CD4-positive, alpha-beta T cell treated with Interferon gamma for 1 hour (primary cell): ENCODE data around the gene TIFAB.
"Not testable (repeated sequence)": the region's sequence is repeated elsewhere in the genome, so short reads cannot be mapped to it uniquely, and the experiment has no call there.

ENCODE experiments used
- DNase-seq: peaks from one replicate; pipeline ENCODE4 v3.0.0-alpha.2; 2020

Gene TIFAB, protein sequence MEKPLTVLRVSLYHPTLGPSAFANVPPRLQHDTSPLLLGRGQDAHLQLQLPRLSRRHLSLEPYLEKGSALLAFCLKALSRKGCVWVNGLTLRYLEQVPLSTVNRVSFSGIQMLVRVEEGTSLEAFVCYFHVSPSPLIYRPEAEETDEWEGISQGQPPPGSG

DNA sequence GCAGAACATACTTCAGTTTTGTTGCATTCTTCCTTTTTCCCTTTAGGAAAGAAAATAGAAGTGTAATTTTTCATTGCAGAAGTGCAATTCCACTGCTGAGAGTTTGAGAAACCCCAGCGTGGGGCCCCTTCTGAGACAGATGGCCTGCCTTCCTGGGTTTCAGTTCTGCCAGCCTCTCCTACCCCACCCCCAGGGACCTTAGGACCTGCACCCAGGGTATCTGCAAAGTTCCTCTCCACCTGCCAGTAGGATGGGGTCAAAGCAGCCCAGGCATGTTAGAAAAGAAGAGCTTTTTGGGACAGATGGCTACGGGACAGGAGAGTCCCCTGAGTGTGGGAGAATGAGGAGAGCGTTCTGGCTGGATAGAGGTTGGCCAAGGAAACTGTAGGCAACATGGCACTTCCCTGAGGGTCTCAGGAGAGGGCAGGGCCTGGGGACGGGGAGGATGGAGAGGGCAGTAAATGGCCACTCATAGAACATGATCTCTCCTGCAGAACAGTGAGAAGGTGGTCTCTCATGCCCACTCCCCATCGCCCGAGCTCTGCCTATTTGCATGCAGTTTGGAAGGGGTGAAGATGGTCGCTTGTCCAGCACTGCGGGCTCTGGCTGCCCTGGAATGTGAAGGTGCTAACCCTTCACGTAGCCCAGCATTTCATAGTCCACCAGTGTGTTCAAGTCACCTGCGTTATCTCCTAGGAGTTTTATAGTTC lies at the start of gene TIFAB:
TIFAB (minus strand) TSS at position 31 of the 710 bp plus-strand sequence. CDS start 2,412 bp downstream, outside the sequence.
- DNase-seq: no peak

DNA sequence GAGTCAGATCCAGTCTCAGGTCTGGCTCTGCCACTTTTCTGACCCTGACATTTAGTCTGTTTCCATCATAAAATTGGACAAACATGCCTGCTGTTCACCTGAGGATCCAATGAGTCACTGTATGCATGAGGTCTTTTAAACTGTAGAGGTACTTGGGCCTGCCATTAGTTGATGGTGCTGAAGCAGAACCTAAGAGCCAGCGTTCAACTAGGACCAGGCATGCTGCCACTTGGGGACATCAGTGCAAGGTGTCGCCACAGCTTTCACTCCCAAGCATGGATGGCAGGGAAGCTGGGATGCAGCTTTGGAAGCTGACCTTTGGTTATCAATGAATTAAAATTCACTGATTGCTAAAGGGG lies 46.5 kb upstream of the TIFAB start:
- DNase-seq: no peak

DNA sequence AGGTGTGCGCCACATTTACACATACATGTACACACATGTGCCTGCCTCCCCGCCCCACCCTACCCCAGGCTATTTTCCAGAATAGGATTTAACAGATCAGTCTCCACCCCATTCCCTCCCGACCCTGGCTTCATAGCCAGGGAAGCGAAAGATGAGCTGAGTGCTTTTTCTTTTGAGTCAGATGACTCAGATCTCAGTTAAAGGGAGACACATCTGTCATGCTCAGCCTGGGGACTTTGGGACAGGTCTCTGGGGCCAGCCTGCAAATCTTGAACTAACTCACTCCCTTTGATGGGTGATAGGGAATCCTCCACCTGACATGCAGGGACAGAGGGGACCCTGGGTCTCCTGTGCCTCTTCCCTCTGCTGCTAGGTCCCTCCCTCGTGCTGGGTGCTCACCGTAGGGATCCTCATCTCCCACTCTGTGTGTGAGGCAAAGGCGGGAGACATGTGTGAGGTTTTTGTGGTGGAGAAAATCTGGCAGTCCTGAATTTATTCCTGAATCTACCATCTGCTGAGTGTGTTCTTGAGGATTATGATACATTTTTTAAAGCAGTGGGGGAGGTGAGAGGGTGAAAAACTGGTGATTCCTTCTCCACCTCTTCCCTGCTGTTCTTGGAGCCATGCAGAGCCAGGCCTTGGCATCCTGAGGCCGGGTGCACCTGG lies 46.0 kb upstream of the TIFAB start:
- no peak for DNase-seq

DNA sequence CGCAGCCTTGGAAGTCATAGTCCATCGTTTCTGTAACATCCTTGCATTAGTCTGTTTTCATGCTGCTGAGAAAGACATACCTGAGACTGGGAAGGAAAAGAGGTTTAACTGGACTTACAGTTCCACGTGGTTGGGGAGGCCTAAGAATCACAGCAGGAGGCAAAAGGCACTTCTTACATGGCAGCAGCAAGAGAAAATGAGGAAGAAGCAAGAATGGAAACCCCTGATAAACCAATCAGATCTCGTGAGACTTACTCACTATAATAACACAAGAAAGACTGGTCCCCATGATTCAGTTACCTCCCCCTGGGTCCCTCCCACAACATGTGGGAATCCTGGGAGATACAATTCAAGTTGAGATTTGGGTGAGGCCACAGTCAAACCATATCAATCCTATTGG lies 43.4 kb upstream of the TIFAB start:
- not testable (repeated sequence) for DNase-seq

DNA sequence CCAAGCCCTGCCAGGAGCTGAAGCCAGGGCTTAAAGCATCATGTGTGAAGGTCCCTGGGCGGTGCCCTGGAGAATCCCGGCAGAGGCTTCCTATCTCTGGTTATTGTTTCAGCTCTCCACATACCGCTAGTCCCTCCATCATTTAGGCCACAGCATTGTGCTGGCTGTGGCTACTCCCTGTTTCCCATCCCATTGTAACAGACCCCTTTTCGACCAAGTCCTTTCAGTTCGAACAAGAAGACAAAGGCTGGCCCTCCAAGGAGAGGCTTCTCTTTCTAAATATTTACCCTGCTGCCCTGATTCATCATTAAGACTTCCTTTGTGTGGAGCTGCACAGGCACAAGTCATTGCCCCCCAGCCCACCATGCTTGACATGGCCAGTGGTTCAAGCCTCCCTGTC lies 42.0 kb upstream of the TIFAB start:
- no peak for DNase-seq

DNA sequence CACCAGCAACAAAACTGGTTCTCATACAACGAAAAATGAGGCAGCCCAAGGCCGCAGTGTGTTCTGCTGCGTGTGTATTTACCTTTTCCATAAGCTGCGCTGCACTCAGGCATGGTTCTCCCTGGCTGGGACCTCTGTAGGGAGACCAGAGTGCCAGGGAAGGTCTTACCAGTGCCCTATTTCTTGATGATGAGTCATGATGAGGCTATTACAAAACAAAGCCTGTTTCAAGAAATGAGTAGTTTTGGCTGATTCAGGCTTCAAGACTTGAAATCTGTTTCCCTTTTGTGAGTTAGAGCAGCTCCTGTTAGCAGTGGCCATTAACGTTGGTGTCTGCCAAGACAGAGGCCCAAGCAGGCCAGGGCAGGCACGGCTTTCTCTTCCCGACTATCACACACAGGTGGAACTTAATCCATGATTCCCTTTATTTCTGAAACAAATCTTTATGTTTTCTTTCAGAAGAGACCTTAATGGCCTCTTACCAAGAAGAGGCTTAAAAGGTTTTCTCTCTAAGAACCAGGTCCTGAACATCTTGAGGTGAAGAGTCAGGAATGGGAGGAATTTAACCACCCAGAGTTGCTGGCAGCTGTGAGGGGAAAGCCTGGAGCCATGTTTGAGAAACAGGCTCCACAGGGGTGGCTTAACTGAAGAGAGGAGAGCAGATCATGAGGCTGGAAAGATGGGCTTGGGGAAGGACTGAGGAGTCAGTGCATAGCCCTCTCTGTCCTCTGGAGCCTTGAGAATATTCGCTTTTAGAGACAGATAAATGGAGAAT lies 41.4 kb upstream of the TIFAB start:
- DNase-seq: no peak

DNA sequence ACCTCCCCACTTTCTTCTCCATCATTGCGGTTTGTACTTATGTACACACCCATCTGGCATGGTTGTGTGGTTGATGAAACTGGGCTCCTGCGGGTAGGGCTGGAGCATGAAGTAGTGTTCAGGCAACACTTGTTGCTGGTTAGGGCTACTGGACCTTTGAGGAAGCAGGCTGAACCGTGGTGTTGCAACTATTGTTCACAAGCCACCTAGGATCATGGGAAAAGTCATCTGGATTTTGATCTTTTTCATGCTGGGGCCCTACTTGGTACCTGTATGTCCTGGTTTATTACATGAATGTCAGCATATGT lies 40.1 kb upstream of the TIFAB start:
- no peak for DNase-seq

DNA sequence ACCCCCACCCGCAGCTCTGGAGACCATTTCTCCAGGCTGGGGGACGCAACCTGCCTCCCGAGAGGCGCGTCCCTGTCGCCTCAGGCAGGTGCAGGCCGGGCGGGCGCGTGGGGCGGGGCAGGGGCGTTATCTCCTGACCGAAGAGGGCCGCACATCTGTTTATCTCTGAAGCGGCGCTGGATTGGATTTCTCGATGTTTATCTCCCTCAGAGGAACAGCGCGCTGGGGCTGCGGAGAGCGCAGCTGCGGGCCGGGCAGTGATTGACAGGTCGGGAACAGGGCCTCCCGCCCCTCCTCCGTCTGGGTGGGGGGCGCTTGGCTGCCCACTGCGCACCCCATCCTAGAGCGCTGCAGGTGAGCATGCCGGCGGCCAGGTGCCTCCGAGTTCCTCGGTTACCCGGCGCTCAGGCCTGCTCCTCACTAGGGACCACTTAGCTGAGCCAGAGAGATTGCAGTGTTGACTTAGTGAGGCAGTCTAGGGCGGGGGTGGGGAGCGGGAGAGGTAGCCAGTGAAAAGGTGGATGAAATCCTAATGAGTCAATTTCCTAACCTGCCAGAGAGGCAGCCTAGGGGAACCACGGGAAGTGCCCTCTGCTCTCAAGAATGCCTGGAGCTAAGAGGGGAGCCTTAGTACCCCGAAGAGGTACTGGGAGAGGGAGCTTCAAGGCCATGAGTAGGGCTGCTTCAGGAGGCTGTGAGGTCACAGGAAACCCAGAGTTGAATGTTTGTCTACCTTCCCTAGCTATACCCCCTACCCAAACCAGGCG lies 39.6 kb upstream of the TIFAB start:
- DNase-seq: no peak

DNA sequence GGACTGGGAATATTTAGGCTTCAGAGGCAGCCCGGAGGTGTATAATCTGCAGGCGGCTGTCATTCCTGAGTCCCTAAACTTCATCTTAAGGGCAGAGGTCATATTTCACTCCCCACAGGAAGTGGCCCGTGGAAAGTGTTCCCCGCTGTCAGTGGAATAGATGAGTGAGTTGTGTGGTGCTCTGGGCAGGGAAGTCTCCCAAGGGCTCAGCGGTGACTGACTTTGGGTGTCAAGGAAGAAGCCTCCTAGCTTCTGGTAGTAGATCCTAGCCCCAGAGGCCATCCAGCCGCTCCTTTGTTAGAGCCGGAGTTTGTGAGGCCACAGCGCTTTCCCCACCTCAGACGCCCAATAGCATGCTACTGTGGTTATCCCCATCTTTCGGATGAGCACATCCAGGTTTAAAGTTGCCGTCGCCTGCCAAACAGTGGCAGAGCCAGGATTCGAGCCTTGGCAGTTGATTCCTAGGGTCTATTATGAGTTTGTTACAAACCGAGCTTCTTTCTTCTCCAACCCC lies 38.9 kb upstream of the TIFAB start:
- DNase-seq: no peak

DNA sequence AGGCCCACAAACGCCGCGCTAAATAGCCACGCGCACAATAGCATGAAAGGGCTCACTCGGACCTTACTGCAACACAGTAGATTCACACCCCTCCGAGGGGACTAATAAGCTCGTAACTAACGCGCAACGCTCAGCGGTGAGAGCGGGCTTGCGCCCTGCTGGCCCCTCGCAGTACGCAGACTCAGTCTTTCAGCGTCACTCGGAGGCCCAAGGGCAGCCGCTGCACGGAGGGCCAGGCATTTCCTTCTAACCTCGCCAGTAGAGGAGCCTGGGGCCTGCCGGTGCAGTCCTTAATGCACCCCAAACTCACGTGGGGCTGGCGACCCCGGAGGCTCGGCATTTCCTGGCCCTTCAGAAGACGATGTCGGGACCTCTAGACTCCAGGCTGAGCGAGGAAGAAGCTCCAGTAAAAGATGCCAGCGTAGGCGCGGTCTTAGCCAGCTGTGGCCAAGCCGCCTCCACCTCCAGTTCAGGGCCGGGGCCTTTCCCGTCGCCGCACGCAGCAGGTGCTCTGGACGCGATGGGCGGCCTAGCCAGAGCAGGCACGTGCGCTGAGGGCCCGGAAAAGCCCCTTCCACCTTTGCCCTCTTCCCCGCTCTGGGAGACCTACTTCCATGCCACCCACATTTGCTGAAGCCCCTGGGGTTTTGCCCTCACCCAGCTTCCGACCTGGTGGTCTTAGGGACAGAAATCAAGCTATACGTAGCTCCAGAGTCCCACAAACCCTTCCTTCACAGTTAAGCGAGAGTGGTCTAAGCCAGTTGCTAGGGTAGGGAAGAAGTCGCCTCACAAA lies 38.3 kb upstream of the TIFAB start:
- no peak for DNase-seq

DNA sequence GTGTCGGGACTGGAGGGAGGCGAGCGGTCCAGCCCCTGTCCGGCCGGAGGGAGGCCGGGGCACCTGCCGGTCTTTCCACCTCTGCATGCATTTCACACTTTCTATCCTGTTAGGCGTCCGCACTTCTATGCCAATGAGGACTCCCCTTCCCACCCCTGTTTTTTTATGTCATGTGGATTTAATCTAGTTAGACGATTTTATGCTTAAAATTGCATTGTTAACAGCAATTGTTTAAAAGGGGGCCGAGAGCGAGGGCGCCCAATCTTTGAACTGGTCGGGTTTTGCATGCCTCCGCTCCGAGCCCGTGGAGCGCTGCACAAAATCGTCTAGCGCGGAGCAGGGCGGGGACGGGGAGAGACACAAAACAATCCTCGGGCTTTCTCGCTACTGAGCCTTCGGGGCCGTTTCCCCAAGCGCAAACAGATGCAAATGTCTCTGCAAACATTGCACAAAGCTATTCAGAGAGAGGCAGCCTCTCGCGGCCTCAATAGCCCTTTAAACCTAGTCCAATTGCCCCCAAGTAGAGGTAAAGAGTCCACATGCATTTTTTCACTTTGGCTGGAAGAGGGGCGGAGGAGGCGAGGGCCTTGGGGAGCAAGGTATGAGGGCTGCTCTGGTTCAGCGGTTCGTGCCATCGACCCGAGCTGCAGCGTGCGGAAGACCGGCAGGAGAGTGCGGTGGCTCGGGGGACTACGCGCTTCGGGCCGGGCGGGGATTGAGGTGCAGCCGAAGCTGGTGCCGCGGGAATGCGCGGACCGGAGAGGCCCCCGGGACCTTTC lies 37.5 kb upstream of the TIFAB start:
- DNase-seq: no peak

DNA sequence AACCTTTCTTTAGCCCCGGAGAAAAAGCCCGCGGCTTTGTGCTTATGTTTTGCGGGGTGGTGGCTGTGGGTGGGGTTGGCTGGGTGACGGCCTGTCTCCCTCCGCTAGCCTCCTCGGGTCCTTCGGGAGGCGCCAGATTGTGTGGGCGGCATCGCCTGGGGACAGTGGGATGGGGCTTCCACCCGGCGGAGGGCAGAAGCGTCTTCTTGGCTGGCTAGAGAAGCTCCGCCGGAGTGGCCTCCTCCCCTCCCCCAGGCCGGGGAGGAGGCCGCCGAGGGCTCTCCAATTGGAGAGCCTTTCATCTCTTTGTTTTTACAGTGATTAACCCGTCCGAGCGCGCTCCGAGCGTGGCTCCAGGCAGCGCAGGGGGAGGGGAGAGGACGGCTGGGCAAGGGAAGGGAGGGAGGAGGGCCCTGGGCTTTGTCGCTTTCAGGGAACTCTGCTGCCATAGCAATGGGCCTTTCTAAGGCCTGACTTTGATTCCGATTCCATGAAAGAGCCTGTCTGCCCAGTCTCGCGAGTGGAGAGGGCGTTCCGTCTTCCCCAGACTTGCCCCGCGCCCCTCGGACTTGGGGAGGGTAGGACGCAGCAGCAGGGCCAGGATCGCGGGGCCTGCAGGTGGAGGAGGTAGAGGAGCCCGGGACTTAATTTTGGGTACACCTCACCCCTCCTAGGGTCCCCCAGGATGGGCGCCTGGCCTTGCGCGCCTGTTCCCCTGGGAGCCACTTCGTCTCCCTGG lies 36.7 kb upstream of the TIFAB start:
- no peak for DNase-seq

DNA sequence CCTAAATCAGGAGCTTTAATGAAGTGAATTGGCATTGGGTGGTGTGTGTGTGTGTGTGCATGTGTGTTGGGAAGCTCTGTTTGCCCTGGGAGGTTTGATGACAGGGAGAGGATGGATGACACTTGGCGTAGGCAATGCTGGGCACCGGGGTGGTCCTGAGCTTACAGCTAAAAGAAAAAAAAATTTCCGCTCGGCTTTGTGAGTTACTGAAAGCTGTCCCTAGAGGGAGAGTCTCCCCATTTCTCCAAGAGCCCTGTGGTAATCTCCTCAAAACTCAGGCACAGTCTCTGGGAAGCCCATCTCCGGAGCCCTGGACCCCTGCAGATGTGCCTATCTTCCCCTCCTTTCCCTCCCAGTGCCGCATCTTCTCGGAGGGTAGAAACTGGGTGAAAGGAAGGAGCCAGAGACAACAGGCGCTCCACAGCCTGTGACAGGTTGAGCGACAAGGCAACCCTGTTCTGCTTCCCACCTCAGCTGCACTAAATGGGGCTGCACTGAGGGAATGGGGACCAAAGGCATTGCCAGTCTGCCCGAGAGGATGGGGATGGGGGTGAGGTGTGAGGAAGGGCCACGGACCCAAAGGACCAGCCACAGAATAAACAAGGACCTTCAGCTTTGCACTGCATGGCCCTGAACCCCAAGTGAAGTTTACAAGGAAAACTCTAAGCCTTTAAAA lies 35.8 kb upstream of the TIFAB start:
- no peak for DNase-seq

DNA sequence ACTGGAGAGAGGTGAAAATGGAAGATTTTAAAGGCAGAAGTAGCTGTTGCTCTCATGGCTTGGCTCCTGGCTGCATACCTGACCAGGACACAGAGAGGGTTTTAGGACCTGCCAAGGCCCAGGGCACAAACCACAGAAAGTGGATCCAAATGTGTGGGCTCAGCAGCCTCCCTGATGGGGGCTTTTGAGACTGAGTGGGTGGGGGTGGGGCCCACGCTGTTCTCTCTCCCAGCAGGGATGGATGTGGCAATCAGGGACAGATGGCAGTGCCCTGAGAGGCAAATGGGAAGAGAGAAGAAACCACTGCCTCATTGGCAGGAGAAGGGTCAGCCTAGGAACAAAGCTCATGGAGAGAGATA lies 34.9 kb upstream of the TIFAB start:
- no peak for DNase-seq

DNA sequence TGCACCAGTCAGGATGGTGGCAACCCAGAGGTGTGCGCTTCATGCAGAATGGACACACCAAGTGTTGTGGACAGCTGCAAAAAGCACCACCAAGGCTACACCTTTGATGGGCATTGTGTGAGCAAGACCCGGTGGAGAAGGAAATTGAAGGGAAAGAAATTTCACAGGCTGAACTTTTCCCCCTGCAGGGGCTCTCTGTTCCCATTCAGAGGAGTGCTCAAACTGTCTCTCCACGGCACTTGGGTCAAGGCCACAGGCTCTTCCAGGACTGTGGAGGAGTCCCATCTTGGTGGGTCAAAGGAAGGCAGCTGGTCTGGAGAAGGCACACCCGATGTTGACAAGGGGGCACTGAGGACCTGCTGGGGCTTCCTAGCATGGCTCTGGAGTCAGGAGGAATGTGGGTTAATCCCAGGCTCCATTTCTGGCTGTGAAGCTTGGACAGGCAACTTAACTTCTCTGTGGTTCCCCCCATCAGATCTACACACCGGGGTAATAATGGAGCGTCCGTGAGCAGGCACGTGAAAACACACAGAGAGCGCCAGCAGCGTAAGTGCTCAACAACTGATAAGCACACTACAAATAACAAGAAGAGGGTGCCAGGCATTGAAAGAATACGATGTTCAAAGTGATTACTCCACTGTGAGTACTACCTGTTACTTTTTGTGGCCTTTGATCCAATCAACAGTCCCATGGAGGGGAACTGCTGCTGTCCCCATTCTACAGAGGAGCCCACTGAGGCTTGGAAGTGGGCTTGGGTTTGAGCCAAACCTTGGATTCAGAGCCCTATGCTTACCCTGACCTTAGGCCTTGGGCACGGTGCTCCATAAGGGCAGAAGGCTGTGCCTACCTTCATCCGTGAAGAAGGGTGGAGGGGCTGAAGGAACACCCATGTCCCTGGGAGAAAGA lies 34.2 kb upstream of the TIFAB start:
- no peak for DNase-seq

DNA sequence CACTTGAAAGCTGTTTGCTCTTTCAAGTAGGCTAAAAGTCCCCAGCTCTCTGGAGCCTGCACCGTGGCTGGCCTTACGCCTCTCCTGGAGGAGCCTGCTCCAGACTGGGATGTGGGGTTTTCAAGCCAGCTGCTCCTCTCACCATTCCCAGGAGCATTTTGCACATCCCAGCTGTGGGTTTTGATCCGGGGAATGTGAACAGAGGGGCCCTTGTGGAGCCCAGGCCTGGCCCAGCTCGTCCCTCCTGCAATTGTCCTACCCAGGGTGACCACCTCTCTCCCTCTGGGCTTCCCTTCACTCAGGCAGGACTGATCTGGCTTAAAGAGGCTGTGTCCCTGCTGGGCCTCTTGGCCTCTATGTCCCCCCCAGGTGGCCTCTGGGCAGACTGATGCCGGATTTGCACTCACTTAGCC lies 32.5 kb upstream of the TIFAB start:
- DNase-seq: no peak

DNA sequence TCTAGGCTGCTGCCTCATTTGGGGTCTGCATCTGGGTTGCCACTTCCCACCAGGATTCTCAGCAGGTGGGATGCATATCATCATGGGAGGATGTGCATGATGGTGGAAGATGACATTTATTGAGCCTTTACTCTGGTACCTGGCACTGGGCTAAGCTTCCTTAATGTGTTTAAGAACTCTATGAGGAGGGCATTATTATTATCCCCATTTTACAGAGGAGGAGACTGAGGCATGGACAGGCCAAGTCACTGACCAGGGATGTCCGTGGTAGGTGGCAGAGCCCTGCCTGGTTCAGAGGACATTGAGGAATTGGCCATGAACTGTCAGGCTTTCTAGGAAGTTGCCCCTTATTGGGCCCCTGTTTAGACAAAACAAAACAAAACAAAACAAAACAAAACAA lies 31.1 kb upstream of the TIFAB start:
- DNase-seq: no peak

DNA sequence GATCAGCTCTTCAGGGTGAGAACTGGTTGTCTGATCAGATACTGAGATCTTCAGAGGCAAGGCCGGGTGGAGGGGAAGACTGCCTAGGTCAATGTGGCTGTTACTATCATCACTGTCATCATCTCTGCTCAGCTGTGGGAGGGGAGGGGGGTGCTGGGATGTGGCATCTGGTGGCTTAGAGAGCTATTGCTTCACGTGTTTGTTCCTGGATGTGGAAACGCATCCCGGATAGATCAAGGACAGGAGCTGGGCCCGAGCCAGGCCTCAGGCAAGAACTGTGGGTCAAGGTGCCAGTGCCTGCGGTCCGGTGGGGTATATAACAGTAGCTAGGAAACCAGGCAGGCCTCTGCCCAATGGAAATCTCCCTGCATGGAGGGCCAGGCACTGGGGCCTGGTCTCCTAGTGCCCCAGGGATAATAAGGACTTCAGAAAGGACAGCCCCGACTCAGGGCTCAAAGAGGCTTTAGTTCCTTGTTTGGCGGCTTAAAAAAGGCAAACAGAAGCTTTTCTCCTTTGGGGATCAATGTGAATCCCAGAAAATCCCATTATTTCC lies 30.3 kb upstream of the TIFAB start:
- no peak for DNase-seq

DNA sequence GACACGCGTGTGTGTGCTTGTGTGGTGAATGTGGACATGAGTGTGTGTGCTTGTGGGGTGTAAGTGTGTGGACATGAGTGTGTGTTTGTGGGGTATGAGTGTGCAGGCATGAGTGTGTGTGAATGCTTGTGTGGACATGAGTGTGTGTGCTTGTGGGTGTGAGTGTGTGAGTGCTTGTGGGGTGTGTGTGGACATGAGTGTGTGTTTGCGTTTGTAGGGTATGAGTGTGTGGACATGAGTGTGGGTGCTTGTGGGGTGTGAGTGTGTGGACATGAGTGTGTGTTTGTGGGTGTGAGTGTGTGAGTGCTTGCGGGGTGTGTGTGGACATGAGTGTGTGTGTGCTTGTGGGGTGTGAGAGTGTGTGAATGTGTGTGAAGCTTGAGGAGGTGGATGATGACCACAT lies 29.8 kb upstream of the TIFAB start:
- no peak for DNase-seq
